Suppressor macrophage treated with lipopolysaccharide for 4 hours (primary cell): ENCODE results near the gene NFU1.
"Not testable (repeated sequence)": the region's sequence is repeated elsewhere in the genome, so short reads cannot be mapped to it uniquely, and the experiment has no call there.

Experiments used
- DNase-seq: peaks from one replicate; pipeline ENCODE4 v3.0.0-alpha.2; 2020

NFU1 gene

DNA sequence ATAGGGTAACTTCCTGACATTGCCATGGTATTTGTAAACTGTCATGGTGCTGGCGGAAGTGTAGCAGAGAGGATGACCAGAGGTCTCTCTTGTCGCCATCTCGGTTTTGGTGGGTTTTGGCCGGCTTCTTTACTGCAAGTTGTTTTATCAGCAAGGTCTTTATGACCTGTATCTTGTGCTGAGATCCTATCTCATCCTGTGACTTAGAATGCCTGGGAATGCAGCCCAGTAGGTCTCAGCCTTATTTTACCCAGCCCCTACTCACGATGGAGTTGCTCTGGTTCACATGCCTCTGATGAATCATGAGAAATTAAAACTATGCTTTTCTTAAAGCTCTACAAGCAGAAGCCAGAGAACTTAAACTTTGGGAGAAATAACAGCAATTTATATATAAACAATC is 12.7 kb upstream of the NFU1 start:
- DNase-seq, result no peak

GRCh38 chr2:69443673-69444072 is 6.4 kb upstream of the NFU1 start:
- not testable (repeated sequence) for DNase-seq

GRCh38 chr2:69439499-69439898 is 2.3 kb upstream of the NFU1 start:
- DNase-seq, result not testable (repeated sequence)

- no peak for DNase-seq
Measured at GRCh38 chr2:69438580-69438979, 1.3 kb upstream of the NFU1 start.

DNA sequence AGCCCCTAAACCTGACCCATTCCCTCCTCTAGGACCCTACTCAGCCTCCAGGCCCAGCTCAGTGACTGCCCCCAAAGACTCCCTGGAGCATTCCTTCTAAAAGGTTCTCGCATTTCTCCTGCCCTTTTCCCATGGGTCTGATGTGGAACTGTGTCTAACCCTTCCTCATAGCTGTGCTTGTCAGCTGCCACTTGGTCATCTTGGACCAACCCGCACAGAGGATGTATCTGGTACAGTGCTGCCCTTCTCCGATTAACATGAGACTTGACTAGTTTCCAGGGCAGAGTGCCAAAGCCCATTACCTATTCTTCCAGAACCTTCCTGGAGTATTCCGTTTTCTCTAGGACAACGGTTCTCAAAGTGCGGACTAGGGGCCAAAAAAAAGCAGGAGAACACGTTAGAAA is 518 bp upstream of the NFU1 start:
- DNase-seq, result peak; percentile 56

DNA sequence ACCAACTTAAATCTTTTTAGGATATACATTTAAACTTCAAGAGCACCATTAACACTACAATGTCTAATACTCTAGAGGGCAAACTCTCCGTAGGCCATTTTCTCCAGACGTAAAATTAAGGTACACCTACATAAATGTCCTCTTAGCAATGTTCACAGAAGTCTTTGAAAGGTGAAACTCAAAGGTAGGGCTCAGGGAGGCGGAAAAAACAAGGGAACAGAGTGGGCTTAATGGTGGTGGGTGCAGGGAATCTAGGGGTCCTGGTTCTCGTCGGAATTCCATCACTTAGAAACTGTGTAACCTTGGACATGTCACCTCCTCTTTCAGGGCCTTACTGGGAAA is 668 bp downstream of the NFU1 start:
- no peak for DNase-seq

GRCh38 chr2:69434753-69435152 is 2.5 kb downstream of the NFU1 start:
- DNase-seq, result no peak

- no peak for DNase-seq
Measured at GRCh38 chr2:69429491-69430183, 7.6 kb downstream of the NFU1 start.

GRCh38 chr2:69428981-69429380 is 8.3 kb downstream of the NFU1 start:
- no peak for DNase-seq

- DNase-seq, result no peak
Measured at GRCh38 chr2:69424419-69424818, 12.8 kb downstream of the NFU1 start.

DNA sequence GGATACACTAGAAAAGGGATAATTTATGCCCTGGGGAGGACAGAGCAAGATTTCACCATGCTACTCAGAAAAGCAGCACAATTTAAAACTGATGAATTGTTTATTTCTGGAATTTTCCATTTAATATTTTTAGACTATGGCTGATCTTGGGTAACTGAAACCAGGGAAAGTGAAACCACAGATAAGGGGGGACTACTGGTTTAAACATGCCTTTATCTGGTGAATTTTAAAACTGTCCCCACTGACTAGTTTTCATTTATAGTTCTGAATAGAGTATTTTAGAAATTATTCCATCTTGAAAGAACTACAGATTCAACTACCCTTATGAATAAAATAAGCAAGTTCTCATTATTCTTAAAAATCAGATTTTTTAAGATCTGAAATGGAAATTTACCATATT is 15.0 kb downstream of the NFU1 start:
- no peak for DNase-seq

DNA sequence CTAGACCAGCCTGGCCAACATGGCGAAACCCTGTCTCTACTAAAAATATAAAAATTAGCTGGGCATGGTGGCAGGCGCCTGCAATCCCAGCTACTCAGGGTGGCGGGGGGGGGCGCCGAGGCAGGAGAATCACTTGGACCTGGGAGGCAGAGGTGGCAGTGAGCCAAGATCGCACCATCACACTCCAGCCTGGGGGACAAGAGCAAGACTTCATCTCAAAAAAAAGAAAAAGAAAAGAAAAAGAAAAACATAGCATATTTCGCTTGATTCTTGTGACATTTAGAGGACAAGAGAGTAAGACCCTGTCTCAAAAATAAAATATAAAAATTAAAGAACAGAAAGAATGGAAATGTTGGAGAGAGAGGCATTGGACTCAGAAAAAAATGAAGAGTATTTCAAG is 18.1 kb downstream of the NFU1 start:
- not testable (repeated sequence) for DNase-seq

GRCh38 chr2:69416147-69416546 is 21.1 kb downstream of the NFU1 start:
- no peak for DNase-seq

DNA sequence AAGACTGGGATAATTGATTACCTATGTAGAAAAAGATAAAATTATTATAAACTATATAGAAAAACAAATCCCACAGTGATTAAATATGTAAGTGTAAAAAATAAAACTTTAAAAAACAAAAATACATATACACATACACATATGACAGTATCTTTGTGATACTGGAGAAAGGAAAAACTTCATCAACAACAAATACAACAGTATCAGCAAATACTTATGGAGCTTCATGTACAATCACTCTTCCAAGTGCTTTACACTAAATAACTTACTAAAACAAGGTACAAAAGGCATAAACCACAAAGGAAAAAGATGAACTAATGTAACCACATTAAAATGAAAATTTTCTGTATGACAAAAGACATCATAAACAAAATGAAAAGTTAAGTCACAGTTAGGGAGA is 26.1 kb downstream of the NFU1 start:
- no peak for DNase-seq

GRCh38 chr2:69405306-69405705 is 31.9 kb downstream of the NFU1 start:
- DNase-seq, result no peak

DNA sequence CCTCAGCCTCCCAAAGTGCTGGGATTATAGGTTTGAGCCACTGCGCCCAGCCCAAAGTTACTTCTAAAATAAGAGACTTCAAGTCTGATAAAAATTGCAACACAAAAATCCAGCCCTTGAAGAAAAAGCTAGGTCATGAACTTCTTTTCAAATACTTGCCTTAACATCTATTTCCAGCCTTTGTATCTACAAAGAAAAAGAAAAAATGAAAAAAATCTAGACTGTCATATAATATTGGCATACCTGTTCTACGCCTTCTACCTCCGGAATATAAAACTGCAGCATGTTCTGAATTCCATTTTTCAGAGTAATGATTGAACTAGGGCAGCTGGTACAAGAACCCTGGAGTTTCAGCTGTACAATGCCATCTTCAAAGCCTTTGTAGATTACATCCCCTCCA is 37.1 kb downstream of the NFU1 start:
- DNase-seq, result no peak

GRCh38 chr2:69397234-69397633 is 40.0 kb downstream of the NFU1 start:
- DNase-seq, result no peak

GRCh38 chr2:69395866-69396265 is 41.4 kb downstream of the NFU1 start:
- DNase-seq, result no peak

DNA sequence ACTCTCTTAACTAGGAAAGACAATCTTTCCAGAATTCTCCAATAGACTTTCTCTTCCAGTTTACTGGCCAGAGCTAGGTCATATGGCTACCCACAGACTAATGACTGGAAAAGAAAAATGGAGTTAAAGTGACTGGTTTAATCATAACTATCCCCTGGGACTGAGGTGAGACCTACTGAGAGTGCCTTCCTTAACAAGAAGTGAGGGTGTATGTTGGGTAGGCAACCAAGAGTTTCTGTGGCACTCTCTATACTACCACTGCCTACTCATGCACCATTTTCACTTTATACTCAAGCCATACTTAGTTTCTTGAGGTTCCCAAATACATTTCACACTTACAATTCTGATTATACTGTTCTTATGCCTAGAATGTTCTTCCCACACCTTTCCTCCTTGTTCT is 43.3 kb downstream of the NFU1 start:
- no peak for DNase-seq

GRCh38 chr2:69390471-69390870 is 46.8 kb downstream of the NFU1 start:
- peak; percentile 53 for DNase-seq

DNA sequence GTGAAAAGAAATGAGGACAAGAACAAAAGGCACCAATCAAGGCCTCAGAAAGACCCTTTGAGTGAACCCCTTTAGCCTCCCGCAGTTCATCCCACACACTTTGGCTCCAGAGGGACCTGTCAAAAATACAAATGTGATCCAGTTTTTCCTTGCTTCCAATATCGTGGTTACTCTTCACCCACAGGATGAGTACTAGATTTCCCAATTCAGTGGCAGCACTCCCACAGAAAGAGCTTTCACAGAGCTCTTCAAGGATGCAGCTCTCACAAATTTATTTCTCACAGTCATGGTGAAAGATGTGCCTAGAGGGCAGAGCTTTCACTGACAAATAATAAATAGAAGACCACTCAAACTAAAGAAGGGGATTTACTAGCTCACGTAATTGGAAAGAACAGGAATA is 47.2 kb downstream of the NFU1 start:
- no peak for DNase-seq

- no peak for DNase-seq
Measured at GRCh38 chr2:69389271-69389670, 48.0 kb downstream of the NFU1 start.

DNA sequence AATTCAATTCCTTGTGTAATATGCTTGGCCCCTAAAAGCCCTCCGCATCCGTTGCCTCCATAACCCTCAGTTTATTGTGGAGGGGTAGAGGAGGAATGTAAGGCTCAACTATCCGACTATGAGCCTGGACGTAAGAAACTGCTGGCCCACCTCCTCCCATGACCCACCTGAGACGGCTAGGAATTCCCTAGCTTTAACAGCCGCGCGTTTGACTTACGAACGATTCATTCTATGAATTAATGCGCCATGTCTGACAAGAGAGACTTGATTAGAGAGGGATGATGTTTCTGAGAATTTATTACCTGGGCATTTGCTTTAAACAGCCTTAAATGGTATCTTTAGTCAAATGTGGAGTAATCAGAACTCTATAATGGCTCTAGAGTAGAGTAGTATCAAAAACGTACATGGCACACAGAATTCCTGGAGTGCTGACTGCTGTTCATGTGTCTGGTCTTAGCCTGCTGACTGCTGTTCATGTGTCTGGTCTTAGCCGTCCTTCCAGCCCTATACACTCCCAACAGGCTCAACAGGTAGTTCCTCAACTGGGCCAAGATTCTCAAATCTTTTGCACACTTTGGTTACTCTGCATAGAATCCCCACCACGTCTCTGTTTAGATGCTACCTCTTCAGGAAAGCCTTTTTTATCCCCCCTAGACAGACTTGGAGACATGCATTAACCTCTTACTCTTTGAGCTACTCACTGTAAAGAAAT is 49.3 kb downstream of the NFU1 start:
- no peak for DNase-seq

GRCh38 chr2:69386789-69387734 is 50.2 kb downstream of the NFU1 start, which contains the start of gene GFPT1:
Gene GFPT1, minus strand, starts transcription at chr2:69387227. Its CDS starts 156 bp downstream, at chr2:69387071.
- peak; percentile 97 for DNase-seq
